GM21619 (cell line): Measurements from ENCODE around the gene PRKCH.
A peak's percentile ranks its signal among the peaks of the same experiment; 100 is the strongest.

ENCODE experiments used
- ATAC-seq: cut with Tn5 transposase; IDR thresholded peaks from one replicate; pipeline ENCODE4 v1.9.1; 2021; ENCODE audit not compliant: unreplicated experiment

Gene PRKCH

DNA sequence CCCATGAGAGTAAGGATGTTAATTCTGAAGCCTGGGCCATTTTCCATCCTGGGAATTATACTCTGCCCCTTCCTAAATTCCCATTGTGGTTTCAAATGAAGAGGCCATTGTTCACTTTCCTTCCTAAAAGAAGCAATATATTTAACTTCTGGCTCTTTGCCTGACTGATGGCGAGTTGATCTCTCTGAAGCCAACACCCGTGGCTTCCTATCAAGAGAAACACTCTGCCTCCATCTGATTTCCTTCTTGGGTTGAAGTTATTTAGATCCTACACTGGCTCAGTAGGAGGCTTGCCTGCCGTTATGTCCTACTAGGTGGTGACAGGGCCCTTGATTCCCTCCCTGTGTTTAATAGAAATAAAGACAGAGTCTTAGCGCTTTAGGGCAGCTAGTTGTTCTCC, 97.4 kb downstream of the PRKCH start:
- ATAC-seq, result no peak

GRCh38 chr14:61419201-61419600, 97.8 kb downstream of the PRKCH start:
- ATAC-seq, result no peak

- ATAC-seq, result no peak
Measured at GRCh38 chr14:61420326-61420725, 98.9 kb downstream of the PRKCH start.

- ATAC-seq, result no peak
Measured at GRCh38 chr14:61421212-61421923, 100.0 kb downstream of the PRKCH start.

GRCh38 chr14:61426048-61426447, 104.7 kb downstream of the PRKCH start:
- ATAC-seq, result no peak

DNA sequence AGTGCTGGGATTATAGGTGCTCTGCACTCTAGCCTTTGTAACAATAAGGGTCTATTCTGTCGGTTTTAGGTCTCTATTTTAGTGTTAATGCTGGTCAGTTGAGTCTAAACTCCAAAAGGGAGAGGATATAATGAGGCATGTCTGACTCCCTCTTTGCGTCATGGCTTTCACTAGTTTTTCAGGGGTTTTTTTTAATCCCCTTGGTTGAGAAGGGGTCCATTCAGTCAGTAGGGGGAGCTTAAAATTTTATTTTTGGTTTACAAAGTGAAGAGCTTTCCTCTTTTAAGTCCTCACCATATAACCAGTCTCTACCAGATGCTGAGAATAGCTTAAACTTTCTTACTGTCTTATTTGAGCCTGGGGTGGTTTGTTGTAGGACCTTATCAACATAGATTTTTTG, 106.9 kb downstream of the PRKCH start:
- ATAC-seq, result no peak

DNA sequence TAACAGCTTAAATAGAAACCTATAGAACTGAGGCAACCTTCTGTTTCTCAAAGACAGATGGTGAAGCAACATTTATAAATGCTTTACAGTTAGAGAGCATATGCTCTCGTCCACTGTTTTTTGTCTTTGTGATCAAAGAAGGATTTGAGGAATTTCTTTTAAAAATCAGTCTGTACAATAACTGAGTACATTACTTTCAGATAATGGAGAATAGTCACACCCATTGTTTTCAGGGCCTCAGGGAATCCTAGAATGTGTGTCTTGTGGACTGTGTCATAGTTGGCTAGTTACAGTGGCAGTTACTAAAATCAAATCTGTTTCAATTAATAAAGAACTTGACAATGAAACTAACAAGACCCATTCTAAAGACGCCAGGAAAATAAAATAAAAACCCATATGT, 107.9 kb downstream of the PRKCH start:
- ATAC-seq, result no peak

DNA sequence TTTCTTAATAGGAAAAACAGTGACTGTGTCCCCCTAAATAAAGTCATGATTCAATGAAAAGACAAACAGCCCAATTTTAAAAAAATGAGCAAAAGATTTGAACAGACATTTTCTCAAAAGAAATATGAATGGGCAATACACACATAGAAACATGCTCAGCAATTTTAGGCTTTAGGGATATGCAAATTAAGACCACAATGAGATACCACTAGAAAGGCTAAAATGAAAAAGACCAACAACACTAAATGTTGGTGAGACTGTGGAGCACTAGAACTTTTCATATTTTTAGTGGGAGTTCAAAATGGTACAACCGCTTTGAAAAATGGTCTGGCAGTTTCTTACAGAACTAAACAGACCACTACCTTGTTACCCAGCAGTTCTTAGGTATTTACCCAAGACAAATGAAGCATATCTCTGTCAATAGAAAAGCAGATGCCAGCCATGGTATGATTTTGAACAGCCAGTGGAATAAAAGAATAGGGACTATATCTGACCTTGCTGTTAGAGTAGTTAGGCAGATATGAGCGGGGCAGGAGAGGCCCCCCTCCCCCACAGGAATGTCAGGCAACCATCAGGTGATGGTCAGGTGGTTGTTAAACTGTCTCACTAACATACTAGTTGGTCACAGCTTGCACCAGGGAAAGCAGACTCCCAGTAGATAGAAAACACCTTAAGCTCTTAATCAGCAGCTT, 108.8 kb downstream of the PRKCH start:
- ATAC-seq, result no peak

- no peak for ATAC-seq
Measured at GRCh38 chr14:61433169-61433568, 111.8 kb downstream of the PRKCH start.

DNA sequence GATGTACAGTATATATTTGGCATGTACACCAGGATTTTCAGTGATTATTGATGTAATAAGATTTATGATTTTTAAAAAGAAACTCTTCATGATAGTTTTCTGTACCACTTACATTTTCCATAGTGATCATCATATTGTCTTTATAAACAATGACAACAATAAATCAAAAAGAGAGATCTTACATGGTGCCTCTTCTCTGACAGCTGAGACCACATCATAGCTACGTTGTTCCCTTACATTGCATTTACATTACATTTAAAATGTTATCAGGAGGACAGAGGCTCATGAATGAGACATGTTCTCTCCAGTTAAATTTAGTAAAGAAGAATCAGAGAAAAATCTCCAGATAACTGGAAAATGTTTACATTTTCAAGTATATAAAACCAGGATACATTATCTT, 112.4 kb downstream of the PRKCH start:
- ATAC-seq, result no peak

DNA sequence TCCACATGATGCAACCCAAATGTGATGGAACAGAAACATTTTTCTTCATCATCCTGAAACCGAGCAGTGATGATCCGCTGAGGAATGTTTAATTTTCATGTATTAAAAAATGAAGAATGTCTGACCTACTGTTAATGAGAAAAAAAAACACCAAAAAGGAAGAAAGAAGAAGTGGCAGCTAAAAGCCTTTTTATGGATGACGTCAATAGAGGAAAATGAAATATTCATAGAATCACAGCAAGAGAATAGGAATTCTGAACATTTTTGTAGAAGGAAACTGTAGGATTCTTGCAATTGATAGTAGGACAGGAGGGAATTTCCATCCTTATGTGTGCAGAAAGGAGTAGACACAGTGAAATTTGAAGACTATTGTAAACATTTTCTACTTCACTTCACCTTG, 112.9 kb downstream of the PRKCH start:
- ATAC-seq, result no peak

DNA sequence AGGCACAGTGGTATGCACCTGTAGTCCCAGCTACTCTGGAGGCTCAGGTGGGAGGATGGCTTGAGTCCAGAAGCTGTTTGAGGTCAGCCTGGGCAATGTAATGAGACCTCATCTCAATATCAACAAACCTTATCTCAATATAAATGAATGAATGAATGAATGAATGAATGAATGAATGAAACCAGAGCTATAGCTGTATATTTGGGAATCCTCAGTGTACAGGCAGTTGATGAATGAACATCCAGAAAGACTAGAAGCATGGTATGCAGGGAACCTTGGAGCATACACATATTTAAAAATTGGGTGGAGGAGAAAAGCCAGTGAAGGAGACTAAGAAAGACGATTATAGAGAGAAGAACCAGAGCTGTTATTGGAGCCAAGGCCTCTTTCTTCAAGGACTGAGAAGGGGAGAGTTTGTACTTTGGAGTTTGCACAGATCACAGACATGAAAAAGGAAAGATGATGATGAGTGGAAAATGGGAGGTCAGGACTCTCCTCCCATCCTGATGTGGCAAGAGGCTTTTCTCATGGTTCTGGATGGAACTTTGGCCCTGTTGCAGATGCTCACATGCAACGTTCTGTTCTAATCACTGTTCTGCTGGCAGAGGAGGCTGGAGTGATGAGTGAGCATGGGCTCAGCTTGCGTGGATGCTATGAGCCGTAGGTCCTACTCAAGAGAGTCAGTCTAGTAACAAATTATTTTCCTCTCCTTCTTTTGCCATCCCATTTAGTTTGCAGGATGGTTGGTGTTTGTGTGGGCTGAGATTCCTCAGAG, 114.4 kb downstream of the PRKCH start:
- no peak for ATAC-seq

DNA sequence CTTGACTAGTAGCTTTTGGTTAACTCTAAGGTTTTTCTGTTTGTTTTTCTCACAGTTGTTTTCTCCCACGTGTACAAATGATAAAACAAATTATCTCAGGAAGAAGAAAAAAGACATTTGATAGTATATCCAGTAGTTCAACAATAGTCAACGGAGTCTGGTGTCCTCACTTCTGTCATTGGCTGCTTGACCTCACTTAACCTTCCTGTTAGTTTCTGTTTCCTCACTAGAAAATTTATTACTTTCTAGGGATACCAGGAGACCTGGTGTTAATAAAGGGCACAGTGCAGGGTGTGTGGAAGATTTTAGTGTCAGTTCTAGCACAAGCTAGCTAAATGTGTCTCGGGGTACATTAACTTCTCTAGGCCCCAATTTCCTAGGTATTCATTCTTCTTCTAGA, 116.0 kb downstream of the PRKCH start:
- ATAC-seq, result no peak

GRCh38 chr14:61438036-61438435, 116.7 kb downstream of the PRKCH start:
- ATAC-seq, result no peak

DNA sequence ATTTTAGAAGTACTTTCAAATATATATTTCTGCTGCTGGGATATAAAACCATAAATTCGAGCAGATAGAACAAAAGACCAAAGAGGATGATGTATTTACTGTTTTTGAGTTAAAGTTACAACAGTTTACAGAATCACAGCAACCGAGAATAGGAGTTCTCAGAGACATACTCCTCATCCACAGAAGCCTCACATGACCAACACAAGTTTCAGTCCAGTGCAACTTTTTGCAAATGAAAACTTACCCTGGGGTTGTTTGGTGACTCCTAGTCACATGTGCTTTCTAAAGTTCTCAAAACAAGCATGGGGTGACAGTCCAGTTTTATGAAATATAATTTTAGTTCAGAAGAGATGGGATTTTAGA, 117.1 kb downstream of the PRKCH start:
- peak; percentile 47 for ATAC-seq

DNA sequence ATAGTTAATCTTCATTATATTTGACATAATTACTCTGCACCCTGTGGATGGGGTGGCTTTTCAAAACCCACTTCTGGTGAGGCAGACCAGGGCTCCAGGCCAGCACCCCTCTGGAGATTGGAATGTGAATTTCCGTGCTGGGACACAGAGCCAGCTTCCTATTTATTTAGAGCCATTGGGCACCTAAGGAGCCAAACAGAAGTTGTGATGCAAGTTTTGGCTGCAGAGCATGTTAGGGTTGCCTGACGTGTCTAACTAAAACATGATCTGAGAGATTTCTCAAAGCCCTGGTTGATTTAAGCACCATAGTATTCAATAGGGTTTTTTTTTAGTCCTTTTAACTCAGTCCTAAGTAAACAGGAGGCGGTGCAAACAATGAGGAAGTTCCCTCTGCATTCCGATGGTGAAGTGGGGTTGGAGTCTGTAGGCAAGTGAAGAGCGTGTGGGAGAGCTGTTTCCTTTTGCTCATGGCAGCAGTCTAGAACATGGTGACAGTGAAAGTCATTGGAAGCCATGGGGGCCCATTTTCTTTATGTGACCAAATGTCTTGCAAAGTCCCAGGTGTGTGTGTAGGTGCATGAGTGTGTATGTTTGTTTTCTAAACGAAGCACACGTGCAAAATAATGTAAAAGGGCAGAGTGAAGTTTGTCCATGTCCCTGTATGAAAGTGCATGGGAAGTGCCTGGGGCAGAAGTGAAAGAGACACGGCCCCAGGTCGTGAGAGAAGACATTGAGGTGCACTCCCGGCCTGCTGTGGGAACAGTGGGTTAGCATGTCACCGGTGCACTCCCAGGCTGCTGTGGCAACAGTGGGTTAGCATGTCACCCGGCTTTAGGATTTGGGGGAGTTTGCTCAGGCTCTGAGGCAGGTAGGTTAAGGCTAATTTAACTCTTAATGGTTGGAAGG, 117.7 kb downstream of the PRKCH start:
- no peak for ATAC-seq

GRCh38 chr14:61439779-61440418, 118.5 kb downstream of the PRKCH start:
- ATAC-seq, result no peak

DNA sequence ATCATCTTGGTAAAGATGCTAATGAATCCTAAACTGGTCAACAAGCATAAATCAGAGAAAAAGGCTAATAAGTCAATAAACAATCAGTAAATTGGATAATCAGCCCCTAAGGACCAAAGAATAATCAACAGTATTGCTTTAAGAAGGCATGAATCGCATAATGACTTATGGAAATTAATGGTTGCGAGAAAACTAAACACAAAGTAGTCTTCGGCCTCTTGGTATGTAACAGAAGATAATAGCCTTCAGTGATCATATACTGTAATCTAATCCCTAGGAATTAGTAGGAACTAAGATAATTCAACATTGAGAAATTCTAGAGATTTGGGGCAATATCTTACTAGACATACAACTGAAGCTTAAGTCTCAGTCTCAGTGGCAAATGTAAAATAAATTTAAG, 122.1 kb downstream of the PRKCH start:
- no peak for ATAC-seq

- peak; percentile 82 for ATAC-seq
Measured at GRCh38 chr14:61444215-61444768, 122.9 kb downstream of the PRKCH start.

GRCh38 chr14:61451491-61451890, 130.1 kb downstream of the PRKCH start:
- no peak for ATAC-seq
